Measurements from ENCODE around the gene BTLA.

- TF ChIP-seq, protein P1, sequence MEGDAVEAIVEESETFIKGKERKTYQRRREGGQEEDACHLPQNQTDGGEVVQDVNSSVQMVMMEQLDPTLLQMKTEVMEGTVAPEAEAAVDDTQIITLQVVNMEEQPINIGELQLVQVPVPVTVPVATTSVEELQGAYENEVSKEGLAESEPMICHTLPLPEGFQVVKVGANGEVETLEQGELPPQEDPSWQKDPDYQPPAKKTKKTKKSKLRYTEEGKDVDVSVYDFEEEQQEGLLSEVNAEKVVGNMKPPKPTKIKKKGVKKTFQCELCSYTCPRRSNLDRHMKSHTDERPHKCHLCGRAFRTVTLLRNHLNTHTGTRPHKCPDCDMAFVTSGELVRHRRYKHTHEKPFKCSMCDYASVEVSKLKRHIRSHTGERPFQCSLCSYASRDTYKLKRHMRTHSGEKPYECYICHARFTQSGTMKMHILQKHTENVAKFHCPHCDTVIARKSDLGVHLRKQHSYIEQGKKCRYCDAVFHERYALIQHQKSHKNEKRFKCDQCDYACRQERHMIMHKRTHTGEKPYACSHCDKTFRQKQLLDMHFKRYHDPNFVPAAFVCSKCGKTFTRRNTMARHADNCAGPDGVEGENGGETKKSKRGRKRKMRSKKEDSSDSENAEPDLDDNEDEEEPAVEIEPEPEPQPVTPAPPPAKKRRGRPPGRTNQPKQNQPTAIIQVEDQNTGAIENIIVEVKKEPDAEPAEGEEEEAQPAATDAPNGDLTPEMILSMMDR (IDR thresholded peaks at IDR 0.05): no peak
- no peak for TF ChIP-seq POLR2A (IDR thresholded peaks at IDR 0.05)
These were observed 39.5 kb downstream of the BTLA start for GRCh38 chr3:112459750-112460149.
